GM18867 (cell line): ENCODE results near the gene TRPM6.
"Not testable (repeated sequence)": the region's sequence is repeated elsewhere in the genome, so short reads cannot be mapped to it uniquely, and the experiment has no call there.

ENCODE experiments used
- ATAC-seq: cut with Tn5 transposase; IDR thresholded peaks from one replicate; pipeline ENCODE4 v1.9.1; 2021; ENCODE audit warnings: mild to moderate bottlenecking, moderate library complexity; ENCODE audit not compliant: unreplicated experiment

The TRPM6 gene

GRCh38 chr9:74858751-74859414 lies 28.8 kb downstream of the TRPM6 start:
- ATAC-seq = no peak

DNA sequence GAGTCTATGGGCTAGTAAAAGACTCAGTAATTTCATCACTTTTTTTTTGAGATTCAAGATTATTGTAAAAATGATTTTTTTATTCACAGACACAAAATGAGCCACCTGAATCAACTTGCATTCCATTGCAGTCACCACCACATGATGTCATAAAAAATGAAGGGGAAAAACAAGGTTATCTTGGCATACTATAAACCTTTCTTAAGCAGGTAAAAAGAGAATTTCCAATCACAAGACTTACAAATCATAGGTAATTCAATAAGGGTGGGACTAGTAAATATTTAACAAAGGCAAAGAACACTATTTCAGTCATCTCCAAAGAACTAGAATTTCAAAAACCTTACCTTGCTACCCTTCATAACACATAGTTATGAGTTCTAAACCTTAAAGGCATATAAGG lies 30.7 kb downstream of the TRPM6 start:
- ATAC-seq = no peak

- ATAC-seq = no peak
These were observed 32.6 kb downstream of the TRPM6 start for GRCh38 chr9:74855072-74855471.

GRCh38 chr9:74853024-74853423 lies 34.7 kb downstream of the TRPM6 start:
- ATAC-seq = not testable (repeated sequence)

DNA sequence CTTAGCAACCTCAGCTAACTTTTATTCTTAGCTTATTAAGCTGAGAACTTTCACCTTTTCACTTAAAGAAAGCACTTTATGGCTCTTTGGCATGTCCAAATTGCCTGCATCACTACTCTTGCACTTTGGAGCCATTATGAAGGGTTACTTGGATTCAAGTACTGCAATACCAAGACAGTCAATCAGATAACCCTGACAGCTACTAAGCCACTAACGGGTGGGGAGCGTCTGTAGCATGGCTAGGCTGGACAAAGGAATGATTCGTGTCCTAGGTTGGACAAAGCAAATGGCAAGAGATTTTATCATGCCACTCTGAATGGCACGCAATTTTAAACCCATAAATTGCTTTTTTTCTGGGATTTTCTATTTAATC lies 39.6 kb downstream of the TRPM6 start:
- peak; percentile 25 for ATAC-seq

DNA sequence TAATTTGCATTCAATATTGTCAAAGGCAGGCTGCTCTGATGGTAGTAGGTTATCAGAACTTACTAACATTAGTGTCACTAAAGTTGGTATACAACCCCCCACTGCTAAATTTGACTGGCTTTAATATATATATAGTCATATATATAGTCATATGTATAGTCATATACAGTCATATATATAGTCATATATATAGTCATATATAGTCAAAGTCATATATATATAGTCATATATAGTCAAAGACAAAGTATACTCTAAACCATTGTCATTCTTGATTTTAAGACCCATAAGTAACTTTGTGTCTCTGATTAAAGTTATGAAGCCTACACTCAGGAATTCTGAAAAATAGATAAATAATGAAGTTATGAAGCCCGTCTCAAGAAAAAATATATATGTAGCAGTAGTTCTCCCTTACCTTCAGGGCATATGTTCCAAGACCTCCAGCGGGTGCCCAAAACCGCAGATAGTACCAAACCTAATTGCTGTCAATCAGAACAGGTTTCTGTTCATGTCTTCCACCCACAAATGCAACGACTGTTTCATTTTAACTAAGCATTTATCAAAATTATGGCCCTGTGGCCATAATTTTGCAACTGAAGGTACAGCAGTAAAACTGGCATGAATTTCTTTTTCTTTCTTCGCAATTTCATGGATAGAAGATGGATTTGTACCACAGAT lies 40.1 kb downstream of the TRPM6 start:
- peak; percentile 81 for ATAC-seq

GRCh38 chr9:74846766-74847165 lies 41.0 kb downstream of the TRPM6 start:
- ATAC-seq = no peak

DNA sequence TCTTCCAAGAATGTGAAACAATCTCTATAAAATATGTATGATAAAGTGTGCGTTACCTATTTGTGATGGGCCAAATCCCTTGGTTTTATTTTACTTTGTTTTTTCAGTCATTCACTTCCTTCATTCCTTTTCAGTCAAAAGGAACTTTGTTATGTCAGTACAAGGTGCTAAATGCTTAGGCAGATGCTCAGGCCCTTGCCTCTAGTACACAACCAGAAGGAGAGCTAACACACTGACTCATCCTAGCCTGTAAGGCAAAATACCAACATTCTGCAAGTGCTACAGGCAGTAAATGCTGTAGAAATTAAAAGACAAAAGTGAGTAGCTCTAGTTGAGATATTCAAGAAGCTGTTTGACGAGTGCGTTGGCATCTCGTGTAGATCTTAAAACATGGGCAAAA lies 49.4 kb downstream of the TRPM6 start:
- ATAC-seq = no peak

- ATAC-seq = no peak
These were observed 63.1 kb downstream of the TRPM6 start for GRCh38 chr9:74824654-74825053.

GRCh38 chr9:74821636-74822035 lies 66.1 kb downstream of the TRPM6 start:
- ATAC-seq = no peak

GRCh38 chr9:74817816-74818215 lies 69.9 kb downstream of the TRPM6 start:
- ATAC-seq = no peak

GRCh38 chr9:74817281-74817810 lies 70.4 kb downstream of the TRPM6 start:
- no peak for ATAC-seq

GRCh38 chr9:74810200-74810599 lies 77.5 kb downstream of the TRPM6 start:
- ATAC-seq = no peak

- ATAC-seq = no peak
These were observed 83.7 kb downstream of the TRPM6 start for GRCh38 chr9:74804018-74804385.

DNA sequence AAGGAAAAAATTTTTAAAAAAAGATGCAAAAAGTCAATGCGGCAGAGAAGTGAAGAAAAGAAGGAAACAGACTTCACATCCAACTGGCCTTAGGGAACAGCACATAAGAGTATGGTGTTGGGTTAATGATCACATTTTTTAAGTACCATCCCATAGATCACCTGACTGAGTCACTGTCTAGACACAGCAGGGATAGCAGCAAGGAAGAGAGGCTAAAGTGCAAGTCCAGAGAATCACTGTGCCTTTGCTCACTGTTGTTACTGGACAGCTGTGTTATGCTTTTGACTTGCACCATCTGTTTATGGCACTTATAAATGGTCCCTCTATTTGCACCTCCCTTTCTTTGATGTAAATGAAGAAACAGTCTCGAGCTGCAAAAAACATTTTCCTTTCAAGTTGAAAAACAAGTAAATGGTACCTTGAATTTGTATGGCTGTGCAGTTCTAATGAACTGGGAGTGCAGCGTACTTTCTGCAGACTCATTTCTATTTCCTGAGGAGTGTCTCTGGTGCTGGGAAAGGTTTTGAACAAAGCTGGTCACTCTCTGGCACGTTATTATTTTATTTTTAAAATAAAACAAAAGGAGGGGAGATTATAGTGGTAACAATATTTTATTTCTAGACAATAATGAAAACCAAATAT lies 84.2 kb downstream of the TRPM6 start:
- no peak for ATAC-seq

DNA sequence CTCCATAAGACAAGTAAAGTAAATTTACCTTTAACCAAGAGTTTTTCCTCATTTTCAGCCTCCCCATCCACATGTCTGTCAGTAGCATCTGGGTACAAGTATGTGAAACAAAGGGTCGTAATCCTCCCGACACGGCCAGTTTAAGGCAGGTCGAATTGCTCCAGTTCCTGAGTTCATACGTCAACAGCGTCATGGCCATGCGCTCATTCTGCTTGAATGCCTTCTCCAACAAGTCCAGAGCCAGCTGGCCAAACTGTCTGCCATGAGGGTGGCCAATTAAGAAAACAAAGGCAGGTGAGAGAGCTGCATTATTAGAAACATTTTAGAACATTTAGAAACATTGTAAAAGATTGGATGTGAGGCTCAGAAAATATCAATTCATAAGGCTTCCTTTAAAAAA lies 87.5 kb downstream of the TRPM6 start:
- no peak for ATAC-seq

- ATAC-seq = peak; percentile 57
These were observed 91.9 kb downstream of the TRPM6 start for GRCh38 chr9:74795803-74796202.

DNA sequence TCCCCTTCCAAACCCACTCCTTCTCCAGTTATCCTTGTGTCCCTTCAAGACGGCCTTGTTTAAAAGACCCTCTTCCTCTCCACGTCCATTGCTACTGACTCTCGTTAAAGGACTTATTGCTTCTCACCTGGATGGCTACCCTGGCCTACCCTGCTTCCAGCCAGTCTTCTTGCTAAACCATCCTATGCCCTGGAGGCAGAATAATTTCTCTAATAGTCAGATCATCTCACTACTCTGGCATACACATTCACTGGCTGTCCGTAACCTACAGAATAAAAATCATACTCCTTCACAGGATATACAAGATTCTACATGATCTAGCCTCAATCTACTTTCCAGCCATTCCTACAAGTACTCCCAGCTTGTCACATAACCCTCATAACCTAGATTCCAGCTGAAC lies 92.6 kb downstream of the TRPM6 start:
- ATAC-seq = no peak

DNA sequence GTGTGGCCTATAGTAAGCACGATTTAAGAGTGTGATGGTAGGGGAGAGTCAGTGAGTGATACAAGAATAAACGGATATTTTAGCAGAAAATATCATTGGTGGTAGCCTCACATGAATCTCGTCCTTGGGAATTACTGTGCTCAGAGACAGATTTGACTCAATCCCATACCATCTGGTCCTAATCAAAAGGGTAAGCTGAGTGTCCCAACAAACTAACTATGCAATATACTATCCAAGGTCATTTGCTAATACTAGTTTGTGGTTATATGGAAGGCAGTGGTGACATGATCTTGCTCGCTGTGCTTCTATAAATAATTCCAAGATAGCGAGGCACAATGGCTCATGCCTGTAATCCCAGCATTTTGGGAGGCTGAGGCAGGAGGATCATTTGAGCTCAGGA lies 103.2 kb downstream of the TRPM6 start:
- ATAC-seq = no peak

GRCh38 chr9:74783408-74783807 lies 104.3 kb downstream of the TRPM6 start:
- ATAC-seq = no peak

GRCh38 chr9:74777136-74777879 lies 110.4 kb downstream of the TRPM6 start:
- ATAC-seq = peak; percentile 61
